Measurements from ENCODE around the gene CSNK2A1. TPM values are rescaled to one million over a fixed set of nuclear protein-coding genes. Genes with fewer than 3 reads are reported as not detected.
"Not testable (repeated sequence)": the region's sequence is repeated elsewhere in the genome, so short reads cannot be mapped to it uniquely, and the experiment has no call there.

The CSNK2A1 gene
- total RNA-seq, 1 donor from 2014 or later, result 128 TPM

DNA sequence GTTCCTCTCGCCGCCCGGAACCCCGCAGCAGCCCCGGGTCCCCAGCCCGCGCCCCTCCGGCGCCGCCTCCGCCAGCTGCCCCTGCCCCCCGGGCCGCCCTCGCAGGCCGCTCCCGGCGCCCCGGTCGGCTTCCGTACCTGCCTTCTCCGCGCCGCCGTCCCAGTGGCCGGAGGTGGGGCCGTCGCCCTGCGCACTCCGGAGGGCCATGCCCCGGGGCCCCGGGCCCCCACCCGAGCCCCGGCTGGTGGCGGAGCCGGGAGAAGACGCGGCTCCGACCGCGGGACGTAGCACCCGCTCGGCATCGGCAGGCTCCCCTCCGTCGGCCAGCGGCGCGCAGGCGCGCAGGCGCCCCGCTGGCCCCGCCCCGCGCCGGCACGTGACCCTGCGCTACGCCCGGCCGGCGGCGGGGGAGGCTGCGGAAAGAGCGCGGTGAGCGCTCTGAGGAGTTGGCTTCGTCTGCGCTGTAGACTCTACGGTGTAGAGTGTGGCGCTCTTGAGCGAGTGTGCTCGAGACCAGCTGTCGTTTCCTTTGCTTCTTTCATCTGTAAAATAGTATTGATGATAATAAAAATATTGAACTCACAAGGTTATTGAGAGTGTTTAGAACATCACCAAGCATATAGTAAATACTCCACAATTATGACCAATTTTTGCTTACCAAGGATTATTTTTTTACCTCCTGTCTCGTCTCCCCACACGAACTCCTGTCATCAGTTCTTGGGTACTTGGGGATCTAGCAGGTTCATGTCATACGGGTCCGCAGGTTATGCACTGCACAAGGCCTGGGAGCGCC lies 81.2 kb downstream of the CSNK2A1 start, which contains the start of gene TBC1D20:
Gene TBC1D20, minus strand, starts transcription at position 335 of the 793 bp plus-strand sequence. Its CDS starts 128 bp downstream, at position 207.
- intact Hi-C loops (cut with micrococcal nuclease), result loop anchor here (1.0 to 5.0 kb wide), 6 partner anchors 16 to 164 kb away; partner anchors contain the start of genes RBCK1 and SOX12

DNA sequence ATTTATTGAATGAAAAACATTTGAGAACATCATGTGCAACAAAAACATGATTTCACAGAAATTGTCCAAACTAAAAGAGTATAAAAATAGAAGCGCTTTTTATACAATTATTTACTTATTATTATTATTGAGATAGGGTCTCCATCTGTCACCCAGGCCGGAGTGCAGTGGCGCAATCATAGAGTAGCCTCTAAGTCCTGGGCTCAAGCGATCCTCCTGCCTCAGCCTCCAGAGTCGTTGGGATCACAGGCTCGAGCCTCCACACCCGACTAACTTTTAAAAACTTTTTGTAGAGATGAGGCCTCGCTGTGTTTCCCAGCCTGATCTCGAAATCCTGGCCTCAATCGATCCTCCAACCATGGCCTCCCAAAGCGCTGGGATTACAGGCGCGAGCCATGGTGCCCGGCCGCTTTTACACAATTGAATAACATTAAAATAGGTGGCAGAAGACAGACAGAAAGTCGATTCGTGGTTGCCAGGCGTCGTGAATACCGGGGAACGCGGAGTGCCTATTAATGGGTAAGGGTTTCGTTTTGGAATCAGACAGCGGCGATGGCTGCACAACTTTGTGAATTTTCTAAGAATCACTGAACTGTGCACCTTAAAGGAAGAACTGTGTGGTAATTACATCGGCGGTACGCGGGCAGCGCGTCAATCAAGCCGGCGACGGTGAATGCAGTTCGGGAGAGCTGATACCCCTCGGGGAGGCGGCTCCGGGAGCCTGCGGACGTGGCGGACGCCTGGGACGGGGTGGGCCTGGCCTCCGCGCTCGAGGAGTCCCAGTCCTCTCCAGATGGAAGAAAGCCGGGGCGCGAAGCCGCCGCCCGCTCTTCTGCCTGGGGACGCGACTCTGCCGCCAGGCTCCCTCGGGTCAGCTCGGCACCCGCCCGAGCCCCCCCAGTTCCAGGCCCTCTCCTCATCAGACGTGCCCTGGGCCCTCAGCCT lies 82.1 kb downstream of the CSNK2A1 start:
- intact Hi-C loops (cut with micrococcal nuclease), result loop anchor here (1.0 to 5.0 kb wide), 6 partner anchors 17 to 163 kb away; partner anchors contain the start of genes RBCK1 and SOX12

DNA sequence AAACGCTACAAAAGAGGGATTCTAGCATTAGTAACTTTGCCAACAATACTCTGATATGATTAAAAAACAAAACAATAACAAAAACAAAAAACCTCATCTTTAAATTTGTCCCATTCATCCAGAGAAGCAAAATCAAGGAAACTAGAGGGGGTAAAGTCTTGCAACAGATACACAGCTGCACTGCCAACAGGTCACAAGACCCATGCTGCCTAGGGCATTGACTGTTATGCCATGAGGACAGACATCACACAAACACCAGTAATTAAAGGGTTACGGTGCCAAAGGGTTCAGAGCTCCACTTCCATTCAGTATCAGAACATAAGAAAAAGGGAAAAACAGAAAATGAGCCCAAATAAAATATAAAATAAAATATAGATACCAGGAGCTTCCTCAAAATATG lies 82.9 kb downstream of the CSNK2A1 start:
- intact Hi-C loops (cut with micrococcal nuclease), result loop anchor here (5.0 kb wide), 1 partner anchor 108 kb away; no protein-coding TSS in a partner anchor

DNA sequence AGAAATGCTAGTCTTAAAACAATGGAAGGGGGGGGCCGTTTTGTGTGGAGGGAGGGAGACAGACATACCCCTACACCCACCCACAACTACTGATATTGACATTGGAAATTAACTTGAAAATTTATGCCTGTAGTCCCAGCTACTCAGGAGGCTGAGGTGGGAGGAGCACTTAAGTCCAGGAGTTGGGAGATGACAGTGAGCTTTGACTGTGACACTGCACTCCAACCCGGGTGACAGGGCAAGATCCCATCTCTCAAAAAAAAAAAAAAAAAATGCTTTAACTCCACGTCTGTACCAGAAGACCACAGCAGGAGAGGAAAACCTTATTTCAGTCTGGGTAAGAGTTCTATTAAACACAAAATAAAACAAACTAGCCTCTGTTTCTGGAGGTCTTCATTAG lies 83.4 kb downstream of the CSNK2A1 start:
- intact Hi-C loops (cut with micrococcal nuclease), result loop anchor here (5.0 kb wide), 1 partner anchor 108 kb away; no protein-coding TSS in a partner anchor

DNA sequence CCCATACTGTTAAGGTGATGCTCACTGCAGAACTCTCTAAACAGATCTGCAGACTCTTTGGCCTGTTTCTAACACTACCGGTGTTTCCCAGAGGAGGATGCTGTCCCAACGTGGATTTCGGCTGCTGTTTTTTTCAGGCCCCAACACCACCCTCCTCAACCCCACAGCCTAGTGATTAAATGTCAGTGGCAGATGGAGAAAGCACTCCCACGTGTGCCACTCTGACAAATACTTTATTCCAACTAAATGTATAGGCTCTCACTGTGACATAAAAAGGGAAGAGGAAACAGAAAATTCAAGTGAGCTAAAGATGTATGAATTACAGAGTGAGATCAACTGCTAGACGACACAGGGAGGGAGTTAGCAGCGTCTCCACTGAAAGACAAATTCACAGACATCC lies 84.8 kb downstream of the CSNK2A1 start:
- intact Hi-C loops (cut with micrococcal nuclease), result no loop called here

DNA sequence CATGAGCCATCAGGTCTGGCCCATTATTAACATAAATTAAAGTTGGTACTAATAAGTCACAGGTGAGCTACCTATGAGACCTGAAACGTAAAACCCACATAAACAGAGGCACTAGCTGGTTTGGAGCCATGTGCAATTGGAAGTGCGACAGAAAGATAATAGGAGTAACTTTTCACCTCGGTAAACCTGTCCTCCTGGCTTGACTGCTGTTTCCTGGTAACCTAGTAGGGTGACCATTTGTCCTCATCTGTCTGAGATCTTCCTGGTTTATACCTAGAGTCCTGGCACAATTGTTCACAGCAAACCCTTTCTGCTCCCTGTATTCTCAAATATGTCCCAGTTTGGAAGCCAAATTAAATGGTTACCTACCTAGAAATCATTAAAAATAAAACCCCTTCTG lies 88.6 kb downstream of the CSNK2A1 start:
- intact Hi-C loops (cut with micrococcal nuclease), result no loop called here

DNA sequence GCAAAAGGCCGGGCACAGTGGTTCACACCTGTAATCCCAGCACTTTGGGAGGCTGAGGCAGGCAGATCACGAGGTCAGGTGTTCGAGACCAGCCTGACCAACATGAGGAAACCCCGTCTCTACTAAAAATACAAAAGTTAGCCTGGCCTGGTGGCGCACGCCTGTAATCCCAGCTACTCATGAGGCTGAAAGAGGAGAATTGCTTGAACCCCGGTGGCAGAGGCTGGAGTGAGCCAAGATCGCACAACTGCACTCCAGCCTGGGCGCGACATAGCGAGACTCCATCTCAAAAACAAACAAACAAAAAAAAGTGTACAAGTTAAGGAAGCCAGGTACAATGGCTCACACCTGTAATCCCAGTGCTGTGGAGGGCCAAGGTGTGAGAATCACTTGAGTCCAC lies 91.6 kb downstream of the CSNK2A1 start:
- intact Hi-C loops (cut with micrococcal nuclease), result not testable (repeated sequence)

DNA sequence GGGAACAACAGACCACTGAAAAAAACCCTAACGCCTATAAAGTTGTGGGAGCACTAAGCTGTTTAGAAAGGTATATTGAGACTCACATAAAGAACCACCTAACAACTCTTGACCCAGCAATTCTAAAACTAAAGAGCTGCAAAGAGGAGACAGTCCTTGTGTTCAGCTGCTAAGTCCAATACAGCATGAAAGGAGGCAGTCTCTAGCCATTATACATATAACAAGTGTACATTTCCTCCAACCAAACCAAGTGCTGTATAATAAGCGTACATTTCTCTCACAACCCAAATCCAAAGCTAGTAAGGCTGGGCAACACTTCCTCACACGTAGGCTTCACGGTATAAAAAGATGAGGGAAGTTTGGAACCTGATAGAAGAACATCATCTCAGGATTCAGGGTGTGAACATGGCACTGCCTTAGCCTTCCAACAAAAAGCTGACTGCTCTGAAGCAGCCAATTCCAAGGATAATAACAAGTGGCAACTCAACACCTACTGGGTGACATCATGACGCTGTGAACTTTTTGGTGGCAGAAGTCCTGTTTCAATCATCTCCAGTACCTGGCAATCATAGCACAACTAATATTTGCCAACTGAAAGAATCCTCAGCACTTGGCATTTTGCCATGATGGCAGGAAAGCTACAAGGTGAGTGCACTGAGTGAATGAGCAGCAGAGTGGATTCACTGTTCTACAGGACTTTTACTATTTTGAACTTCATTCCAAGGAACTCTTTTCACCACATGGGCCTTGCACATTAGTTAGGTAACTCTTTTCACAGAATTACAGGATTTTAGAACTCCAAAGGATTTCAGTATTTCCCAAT lies 97.9 kb downstream of the CSNK2A1 start:
- intact Hi-C loops (cut with micrococcal nuclease), result no loop called here

DNA sequence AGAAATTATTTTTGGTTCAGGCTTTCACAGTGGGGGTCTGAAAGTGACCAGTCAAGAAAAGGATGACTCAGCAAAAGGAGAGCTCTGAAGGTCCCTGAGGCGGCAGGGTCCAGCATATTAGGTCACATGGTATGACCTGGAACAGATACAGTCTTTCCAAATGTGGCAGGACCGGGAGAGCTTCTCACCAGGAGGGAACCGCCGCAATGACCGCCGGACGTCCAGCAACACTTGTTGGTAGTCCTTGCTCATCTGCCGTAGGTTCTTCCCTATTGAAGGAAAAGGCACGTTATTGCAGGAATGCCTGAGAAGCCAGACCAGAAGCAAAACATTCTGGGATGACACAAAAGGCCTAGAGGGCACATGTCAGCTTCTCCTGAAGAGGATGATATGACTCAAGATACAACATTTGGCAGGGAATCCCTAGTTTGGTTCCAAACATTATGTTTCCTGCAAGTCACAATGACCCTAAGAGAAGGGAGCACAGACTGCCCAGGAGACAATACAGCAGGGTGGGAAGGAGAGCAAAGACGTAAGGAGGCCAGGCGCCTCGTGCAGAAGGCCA lies 98.6 kb downstream of the CSNK2A1 start:
- intact Hi-C loops (cut with micrococcal nuclease), result no loop called here

DNA sequence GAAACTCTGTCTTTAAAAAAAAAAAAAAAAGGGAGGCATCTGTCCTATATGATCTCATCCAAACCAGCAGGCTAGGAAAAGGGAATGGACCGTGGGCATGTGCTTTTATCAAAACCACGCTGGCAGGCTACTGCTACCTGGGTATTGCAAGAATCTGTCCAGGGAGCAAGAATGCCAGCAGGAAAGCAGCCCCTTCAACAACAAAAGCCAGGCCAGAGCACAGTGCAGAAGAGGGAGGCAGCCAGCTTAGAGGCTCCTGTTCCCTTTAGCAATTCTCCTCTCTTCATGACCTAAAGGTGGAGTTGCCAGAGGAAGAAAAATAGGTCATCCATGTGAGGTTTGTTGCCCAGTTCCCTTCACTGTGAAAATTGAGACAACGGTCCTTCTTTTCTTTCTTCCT lies 99.5 kb downstream of the CSNK2A1 start:
- intact Hi-C loops (cut with micrococcal nuclease), result no loop called here

DNA sequence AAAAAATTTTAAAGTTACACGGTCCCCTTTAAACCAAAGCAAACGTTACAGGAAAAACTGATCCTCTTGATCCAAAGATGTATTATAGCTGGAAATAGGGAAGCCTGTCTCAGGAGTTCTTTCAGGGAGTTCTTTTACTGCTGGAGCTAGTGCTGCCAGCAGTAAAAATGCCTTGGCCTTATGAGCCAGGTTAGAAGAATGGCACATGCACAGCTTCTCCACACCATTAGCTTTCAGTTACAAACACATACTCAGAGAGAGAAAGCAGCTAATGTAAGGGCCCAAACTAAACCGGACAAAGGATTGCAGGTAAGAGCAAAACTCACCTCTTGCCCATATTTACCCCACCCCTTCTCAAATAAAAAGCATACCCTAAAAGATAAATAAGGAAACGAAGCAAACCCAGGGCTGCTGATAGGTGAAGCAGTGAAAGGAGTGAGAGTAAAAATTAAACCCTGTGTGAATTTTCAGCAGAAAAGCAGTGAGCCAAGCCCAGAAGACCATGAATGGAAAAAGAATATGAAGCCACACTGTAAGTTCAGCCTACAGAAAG lies 100.3 kb downstream of the CSNK2A1 start:
- intact Hi-C loops (cut with micrococcal nuclease), result no loop called here

DNA sequence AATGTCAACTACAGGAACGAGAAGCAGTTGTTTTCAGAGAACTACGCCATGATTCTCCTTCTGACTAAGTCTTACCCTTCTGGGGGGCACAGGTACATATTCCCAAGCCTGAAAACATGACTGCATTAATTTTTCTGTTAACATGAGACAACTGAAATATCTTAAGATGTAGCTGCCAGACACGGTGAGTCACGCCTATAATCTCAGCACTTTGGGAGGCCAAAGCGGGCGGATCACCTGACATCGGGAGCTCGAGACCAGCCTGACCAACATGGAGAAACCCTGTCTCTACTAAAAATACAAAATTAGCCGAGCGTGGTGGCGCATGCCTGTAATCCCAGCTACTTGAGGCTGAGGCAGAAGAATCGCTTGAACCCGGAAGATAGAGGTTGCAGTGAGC lies 103.0 kb downstream of the CSNK2A1 start:
- intact Hi-C loops (cut with micrococcal nuclease), result no loop called here

DNA sequence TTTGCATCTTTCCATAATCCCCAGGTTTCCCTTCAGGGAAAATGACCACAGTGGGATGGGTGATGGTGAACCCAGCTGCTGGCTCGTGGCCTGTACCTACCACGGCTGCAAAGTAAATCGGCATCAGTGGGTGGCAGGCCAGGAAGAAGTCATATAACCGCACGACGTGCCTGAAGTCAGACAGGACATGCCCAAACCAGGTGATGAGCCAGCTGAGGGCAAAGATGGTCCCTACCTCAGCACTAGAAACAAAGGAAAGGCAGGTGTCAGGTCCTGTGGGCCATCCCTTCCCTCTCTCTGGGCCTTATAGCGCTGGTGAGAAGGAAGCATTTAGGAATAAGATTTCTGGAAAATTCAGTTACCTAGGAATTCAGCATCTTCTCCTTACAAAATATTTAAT lies 103.4 kb downstream of the CSNK2A1 start:
- intact Hi-C loops (cut with micrococcal nuclease), result no loop called here

DNA sequence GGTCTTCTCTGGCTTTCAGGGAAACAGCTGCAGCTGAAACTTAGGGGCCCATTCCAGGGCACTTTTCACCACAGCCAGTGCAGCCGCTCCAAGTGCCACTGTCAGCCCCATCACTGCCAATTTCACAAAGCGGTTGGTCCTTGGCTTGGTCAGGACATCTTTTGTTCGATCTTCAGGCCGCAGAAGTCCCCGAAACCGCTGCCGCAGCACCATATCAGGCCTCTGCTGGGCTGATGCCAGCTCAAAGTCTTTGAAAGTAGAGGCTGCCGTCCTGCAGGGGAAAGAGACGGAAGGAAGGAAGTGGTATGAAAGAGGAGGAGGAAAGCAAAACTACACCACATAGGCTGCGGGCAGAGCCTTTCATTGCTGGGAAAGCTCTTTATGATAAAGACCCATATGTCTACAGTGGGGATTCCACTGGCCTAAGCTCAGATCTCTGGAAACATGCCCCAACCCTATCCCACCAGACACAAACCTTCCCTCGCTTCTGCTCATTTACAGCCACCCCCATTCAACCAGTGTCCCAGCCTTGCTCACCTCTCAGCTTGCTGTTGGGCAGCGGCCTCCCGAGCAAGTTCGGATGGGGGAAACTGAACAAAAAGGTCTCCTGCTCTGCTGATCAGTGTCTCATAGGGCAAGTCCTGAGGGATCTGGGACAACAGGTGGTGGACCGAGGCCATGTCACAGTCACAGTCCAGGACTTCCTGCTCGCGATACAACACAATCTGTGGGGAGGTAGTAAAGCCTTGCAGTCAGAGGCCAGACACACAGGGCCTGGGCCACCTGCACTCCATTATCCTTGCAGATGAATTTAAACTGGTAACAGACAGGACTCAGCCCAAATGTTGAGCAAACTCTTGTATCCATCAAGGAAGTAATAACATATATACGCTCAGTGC lies 104.8 kb downstream of the CSNK2A1 start:
- intact Hi-C loops (cut with micrococcal nuclease), result loop anchor here (1.0 to 2.0 kb wide), 3 partner anchors 23 to 84 kb away; partner anchors contain the start of gene TBC1D20

DNA sequence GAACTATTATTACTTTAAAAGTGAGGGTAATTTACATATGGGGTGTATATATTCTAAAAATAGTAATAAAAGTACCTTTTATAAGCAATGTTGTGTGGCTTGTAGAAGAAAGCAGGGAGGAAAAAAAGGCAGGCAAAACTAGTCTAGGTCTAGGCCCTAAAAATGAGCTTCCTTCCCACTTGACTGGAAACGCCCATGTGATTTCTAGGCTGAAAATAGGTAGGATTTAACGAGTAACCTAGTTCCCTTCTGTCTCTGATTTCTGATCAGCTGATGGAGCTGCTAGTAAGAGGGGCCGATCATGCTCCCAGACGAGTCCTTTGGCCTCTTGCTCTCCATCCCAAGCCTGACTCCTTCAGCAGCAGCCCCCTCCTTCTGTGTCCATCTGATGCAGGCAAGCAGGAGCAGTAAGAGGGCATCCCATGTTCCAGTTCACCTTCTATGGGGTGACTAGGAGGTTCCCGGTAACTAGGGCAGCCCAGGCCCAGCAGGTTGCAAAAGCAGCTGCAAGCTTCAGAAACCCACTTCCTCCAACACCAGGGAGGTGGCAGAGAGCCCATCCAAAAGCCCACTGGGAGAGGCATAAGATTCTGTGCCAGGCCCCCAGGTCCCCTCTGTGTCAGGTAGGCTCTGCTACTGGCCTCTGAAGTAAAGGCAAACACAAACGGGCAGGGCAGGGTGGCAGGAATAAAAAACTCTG lies 105.7 kb downstream of the CSNK2A1 start:
- intact Hi-C loops (cut with micrococcal nuclease), result loop anchor here (1.0 to 2.0 kb wide), 3 partner anchors 24 to 83 kb away; partner anchors contain the start of gene TBC1D20

DNA sequence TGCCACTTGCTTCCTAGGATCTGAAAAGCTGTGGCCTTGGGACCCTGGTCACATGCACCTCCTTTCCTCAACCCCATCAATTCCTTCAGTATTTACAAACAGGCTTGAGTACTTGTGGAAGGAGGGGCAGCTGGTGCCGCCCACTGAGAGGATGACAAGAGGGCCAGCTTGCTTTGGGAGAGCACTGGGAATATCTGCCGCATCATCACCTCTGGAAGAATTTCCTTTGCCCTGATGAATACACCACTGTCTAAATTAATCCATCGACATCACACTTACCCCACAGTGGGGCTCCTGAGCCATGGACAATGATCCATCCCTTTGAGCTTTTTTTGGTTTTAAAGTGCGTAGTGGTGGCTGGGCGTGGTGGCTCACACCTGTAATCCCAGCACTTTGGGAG lies 107.1 kb downstream of the CSNK2A1 start:
- intact Hi-C loops (cut with micrococcal nuclease), result no loop called here

DNA sequence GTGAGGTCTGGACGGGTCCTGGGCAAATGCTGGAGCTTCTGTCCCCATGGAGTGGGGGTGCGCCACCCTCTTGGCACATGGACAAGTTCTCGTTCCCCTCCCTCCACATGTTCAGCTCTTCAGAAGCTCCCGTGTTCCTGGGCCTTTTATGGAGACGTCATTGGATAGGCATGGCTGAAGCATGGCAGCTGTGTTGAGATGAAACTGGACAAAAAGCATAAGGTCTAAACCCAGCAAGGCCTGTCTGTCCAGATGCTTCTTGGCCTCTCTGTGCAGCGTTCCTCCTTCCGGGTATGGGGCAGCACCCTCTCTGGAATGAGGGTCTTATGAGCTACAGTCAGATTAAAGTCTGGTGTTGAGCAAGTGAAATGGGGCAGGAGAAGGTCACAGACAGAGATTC lies 108.0 kb downstream of the CSNK2A1 start:
- intact Hi-C loops (cut with micrococcal nuclease), result no loop called here

DNA sequence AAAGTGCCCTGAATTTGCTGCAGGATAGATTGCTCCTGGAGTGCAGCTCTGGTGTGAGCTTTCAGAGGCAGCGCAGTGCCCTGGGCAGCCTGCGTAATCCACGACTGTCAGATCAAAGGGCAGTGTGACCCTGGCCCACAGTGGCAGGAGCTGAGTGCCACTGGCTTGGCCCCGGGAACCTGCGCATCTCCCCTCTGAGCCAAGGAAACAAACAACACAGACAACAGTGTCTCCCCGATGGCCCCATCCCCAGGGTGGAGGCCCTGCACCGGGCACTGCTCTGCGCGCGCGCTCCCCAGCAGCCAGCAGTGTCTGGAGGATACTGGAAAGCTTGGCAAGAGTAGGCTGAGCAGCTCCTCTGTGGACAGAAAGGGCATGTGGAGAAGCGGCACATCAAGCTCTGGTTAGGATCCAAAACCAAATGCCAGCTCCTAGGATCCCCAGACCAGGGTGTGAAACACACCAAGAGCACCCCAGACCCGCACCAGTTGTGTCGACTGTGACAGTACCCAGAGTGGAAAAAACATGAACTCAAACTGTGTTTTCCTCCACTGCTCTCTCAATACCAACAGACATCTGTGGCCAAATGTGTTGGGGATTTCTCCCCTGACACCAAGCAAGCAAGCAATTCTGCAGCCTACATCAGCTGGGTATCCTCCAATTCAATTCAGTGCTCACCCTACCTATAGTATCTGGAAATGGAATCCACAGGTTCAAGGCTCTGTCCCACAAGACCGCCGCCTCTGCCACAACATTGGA lies 108.8 kb downstream of the CSNK2A1 start:
- intact Hi-C loops (cut with micrococcal nuclease), result no loop called here
